GM21529 (cell line): ENCODE results near the gene BDH2.

Experiments used
- ATAC-seq: cut with Tn5 transposase; IDR thresholded peaks from one replicate; pipeline ENCODE4 v1.9.1; 2021; ENCODE audit not compliant: unreplicated experiment

The BDH2 gene

DNA sequence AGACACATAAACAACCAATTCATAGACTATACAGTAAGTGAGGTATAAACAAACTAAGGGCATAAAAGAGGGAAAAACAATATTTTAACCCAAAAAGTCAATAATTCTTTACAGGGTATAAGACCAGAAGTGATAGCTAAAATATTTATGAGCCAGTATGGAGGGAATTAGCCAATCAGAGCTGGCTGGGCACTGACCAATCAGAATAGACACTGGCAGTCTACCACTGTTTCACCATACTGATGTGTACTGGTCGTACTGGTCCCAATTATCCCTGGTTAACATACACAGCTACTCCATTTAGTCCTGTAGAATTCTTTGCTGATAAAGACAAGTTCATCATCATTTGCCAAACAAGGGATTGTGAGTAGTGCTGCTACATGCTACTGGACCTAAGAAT, 70.3 kb downstream of the BDH2 start:
- ATAC-seq = no peak
